Measurements from ENCODE around the gene CHST8. TPM values are rescaled to one million over a fixed set of nuclear protein-coding genes. Genes with fewer than 3 reads are reported as not detected.

Gene CHST8
- total RNA-seq, 1 experiment from 2014 or later, result not detected

GRCh38 chr19:33689868-33690267 is 68.1 kb downstream of the CHST8 start:
- Histone ChIP-seq H3K27me3 (replicated peaks; ENCODE audit: control insufficient read depth, insufficient read depth, low read length) (peaks cover 3% of the 10 kb centered on the region; the same call in 1 of the 2 replicates), H3K4me1 (no peaks in the 10 kb centered on the region), H3K36me3 (ENCODE audit: control insufficient read depth, insufficient read depth, low read length) (no peaks in the 10 kb centered on the region), H3K9me3 (no peaks in the 10 kb centered on the region), H3K4me3 (ENCODE audit: low read depth, low read length) (no peak overlapping the region)
- no peaks in the 10 kb centered on the region for H3K9me3 Mint-ChIP-seq (ENCODE audit: unreplicated experiment)
- H3K27me3 Mint-ChIP-seq (ENCODE audit: insufficient read depth, unreplicated experiment), result peaks cover 32% of the 10 kb centered on the region
- no peak overlapping the region for H3K4me3 Mint-ChIP-seq (ENCODE audit: unreplicated experiment)
- ChIA-PET POLR2A (no interaction called here), CTCF (no interaction called here)
- intact Hi-C loops (cut with micrococcal nuclease; ENCODE audit: unreplicated experiment), result no loop called here
- DNase-seq, result no peak
- no peak overlapping the region for H3K27ac Mint-ChIP-seq (ENCODE audit: unreplicated experiment)
- no peaks in the 10 kb centered on the region for H3K4me1 Mint-ChIP-seq (ENCODE audit: low read depth, unreplicated experiment)
- BruUV-seq (replicated peaks), result no TSS peak
- no peaks in the 10 kb centered on the region for H3K36me3 Mint-ChIP-seq (ENCODE audit: insufficient read depth, unreplicated experiment)
- no peak for TF ChIP-seq CTCF (IDR thresholded peaks at IDR 0.05; ENCODE audit: insufficient read depth in 1 of 2, low read depth in 1 of 2, low read length in 1 of 2, severe bottlenecking in 1 of 2, unreplicated experiment in 1 of 2)

GRCh38 chr19:33690378-33691029 is 68.8 kb downstream of the CHST8 start:
- no peaks in the 10 kb centered on the region for H3K4me1 Mint-ChIP-seq (ENCODE audit: low read depth, unreplicated experiment)
- no peak overlapping the region for H3K4me3 Mint-ChIP-seq (ENCODE audit: unreplicated experiment)
- intact Hi-C loops (cut with micrococcal nuclease; ENCODE audit: unreplicated experiment), result no loop called here
- CTCF ChIA-PET, result no interaction called here
- peaks cover 31% of the 10 kb centered on the region for H3K27me3 Mint-ChIP-seq (ENCODE audit: insufficient read depth, unreplicated experiment)
- no TSS peak for BruUV-seq (replicated peaks)
- no peak overlapping the region for H3K27ac Mint-ChIP-seq (ENCODE audit: unreplicated experiment)
- H3K9me3 Mint-ChIP-seq (ENCODE audit: unreplicated experiment), result no peaks in the 10 kb centered on the region
- H3K4me3 ChIP-seq (ENCODE audit: low read depth, low read length), result no peak overlapping the region
- H3K4me1 ChIP-seq, result no peaks in the 10 kb centered on the region
- POLR2A ChIA-PET, result no interaction called here
- H3K27me3 ChIP-seq (replicated peaks; ENCODE audit: control insufficient read depth, insufficient read depth, low read length), result peaks cover 3% of the 10 kb centered on the region; the same call in 1 of the 2 replicates
- H3K9me3 ChIP-seq, result no peaks in the 10 kb centered on the region
- H3K36me3 Mint-ChIP-seq (ENCODE audit: insufficient read depth, unreplicated experiment), result no peaks in the 10 kb centered on the region
- TF ChIP-seq CTCF (IDR thresholded peaks at IDR 0.05; ENCODE audit: insufficient read depth in 1 of 2, low read depth in 1 of 2, low read length in 1 of 2, severe bottlenecking in 1 of 2, unreplicated experiment in 1 of 2), result no peak
- no peak for DNase-seq
- H3K36me3 ChIP-seq (ENCODE audit: control insufficient read depth, insufficient read depth, low read length), result no peaks in the 10 kb centered on the region

GRCh38 chr19:33691030-33691427 is 69.3 kb downstream of the CHST8 start:
- H3K36me3 Mint-ChIP-seq (ENCODE audit: insufficient read depth, unreplicated experiment), result no peaks in the 10 kb centered on the region
- no peaks in the 10 kb centered on the region for H3K4me1 Mint-ChIP-seq (ENCODE audit: low read depth, unreplicated experiment)
- ChIA-PET CTCF (no interaction called here), POLR2A (no interaction called here)
- H3K4me3 Mint-ChIP-seq (ENCODE audit: unreplicated experiment), result no peak overlapping the region
- no peak for DNase-seq
- Histone ChIP-seq H3K9me3 (no peaks in the 10 kb centered on the region), H3K36me3 (ENCODE audit: control insufficient read depth, insufficient read depth, low read length) (no peaks in the 10 kb centered on the region), H3K4me3 (ENCODE audit: low read depth, low read length) (no peak overlapping the region), H3K27me3 (replicated peaks; ENCODE audit: control insufficient read depth, insufficient read depth, low read length) (peaks cover 3% of the 10 kb centered on the region; the same call in 1 of the 2 replicates), H3K4me1 (no peaks in the 10 kb centered on the region)
- TF ChIP-seq CTCF (IDR thresholded peaks at IDR 0.05; ENCODE audit: insufficient read depth in 1 of 2, low read depth in 1 of 2, low read length in 1 of 2, severe bottlenecking in 1 of 2, unreplicated experiment in 1 of 2), result no peak
- no peaks in the 10 kb centered on the region for H3K9me3 Mint-ChIP-seq (ENCODE audit: unreplicated experiment)
- peaks cover 31% of the 10 kb centered on the region for H3K27me3 Mint-ChIP-seq (ENCODE audit: insufficient read depth, unreplicated experiment)
- no TSS peak for BruUV-seq (replicated peaks)
- intact Hi-C loops (cut with micrococcal nuclease; ENCODE audit: unreplicated experiment), result no loop called here
- H3K27ac Mint-ChIP-seq (ENCODE audit: unreplicated experiment), result no peak overlapping the region

Measured in Caco-2 (cell line).